ENCODE data around the gene PSMB7.

- TF ChIP-seq CTCF (IDR thresholded peaks at IDR 0.05) (no peak), POLR2A (IDR thresholded peaks at IDR 0.05) (no peak)
Observed at GRCh38 chr9:124342402-124342775, 72.9 kb downstream of the PSMB7 start.
